Cardiac fibroblast (primary cell): Measurements from ENCODE around the gene PRKCH.

Source experiments
- DNase-seq, 2 donors: peaks; one replicate each; pipeline versions ENCODE4 v3.0.0 to v3.0.0-alpha.2; 2010; ENCODE audit warnings: low read depth in 2 of 2
- H3K4me3 ChIP-seq, 2 donors: replicated peaks in 1 of 2; 1 replicate in 1 of 2; 2 replicates in 1 of 2; pipeline ENCODE4 v1.5.1; 2011; ENCODE audit warnings: low read depth in 2 of 2, low read length in 2 of 2, mild to moderate bottlenecking in 2 of 2, moderate library complexity in 1 of 2
- CTCF ChIP-seq: IDR thresholded peaks from one replicate; pipeline ENCODE4 v1.5.1; 2011; ENCODE audit warnings: low read depth, mild to moderate bottlenecking, low read length, inconsistent platforms

PRKCH gene

DNA sequence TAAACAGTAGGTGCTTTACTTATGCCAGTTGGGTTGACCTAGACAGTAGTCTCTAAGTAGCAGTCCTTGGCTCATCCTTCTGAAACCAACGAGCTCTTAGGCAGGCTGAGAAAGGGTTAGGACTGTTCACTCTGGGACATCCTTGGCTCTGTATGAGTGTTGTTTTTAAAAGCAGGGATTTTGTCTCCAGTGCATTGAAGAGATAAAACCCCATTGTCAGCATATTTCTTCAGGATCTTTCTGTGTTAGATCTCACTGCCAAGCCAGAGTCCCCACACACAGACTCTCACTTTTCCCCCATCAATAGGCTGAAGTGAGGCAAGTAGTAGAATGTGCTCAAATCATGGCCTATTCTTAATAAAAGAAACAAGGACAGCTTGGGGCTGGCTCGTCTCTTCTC is 250.5 kb downstream of the PRKCH start:
- no peak for TF ChIP-seq CTCF
- DNase-seq = no peak
- peak overlapping the region in 1 of 2 donors; percentile 47 for H3K4me3 ChIP-seq

- no peak for DNase-seq
- TF ChIP-seq CTCF = no peak
- no peak overlapping the region for H3K4me3 ChIP-seq
Observed at GRCh38 chr14:61573321-61573720, 251.9 kb downstream of the PRKCH start.

GRCh38 chr14:61573748-61574513 is 252.6 kb downstream of the PRKCH start:
- TF ChIP-seq CTCF = no peak
- H3K4me3 ChIP-seq = peak overlapping the region in 1 of 2 donors; percentile 8
- peak; percentile 65 to 81 for DNase-seq

DNA sequence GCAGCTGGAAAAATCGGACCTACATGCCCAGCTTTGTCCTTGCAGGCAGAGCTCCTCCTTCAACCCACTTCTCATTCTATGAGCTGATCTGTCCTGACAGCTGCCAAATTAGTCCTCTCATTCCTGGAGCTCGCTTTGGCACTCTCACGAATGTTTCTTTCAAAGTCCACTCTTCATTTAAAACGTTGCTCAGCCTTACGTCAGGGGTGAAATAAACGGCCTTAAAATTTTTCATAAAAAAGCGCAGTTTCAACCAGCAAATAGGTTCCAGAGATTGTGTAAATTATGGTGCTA is 253.1 kb downstream of the PRKCH start:
- H3K4me3 ChIP-seq = no peak overlapping the region
- no peak for TF ChIP-seq CTCF
- DNase-seq = no peak

GRCh38 chr14:61575126-61575525 is 253.7 kb downstream of the PRKCH start:
- DNase-seq = no peak
- no peak overlapping the region for H3K4me3 ChIP-seq
- TF ChIP-seq CTCF = no peak

DNA sequence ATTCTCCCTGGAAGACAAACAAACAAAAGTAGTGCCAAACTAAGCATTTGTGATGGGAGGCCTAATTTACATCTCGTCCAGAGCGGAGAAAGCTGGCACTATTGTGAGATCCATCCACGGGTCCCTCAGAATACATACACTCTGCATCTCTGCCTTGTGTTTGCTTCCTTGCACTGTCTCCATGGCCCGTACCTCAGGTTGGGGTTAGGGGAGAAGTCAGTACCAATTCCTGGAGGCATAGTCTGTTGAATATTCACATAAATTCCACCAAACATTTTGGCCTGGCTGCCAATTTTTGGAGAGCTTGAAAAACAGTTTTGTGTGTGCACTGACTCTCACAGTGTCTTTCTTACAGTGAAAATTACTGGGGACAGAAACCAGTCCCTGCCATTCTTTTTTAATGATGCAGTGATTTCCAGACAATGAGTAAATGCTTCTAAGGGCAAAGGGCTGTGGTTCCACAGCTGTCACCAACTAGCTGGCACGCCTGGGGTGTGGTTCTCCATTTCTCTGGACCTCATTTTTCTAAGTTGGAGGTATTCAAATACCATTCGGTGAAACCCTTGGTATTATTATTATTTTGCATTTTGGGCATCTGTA is 254.3 kb downstream of the PRKCH start:
- no peak for TF ChIP-seq CTCF
- no peak overlapping the region for H3K4me3 ChIP-seq
- DNase-seq = peak in 1 of 2 donors; percentile 53

DNA sequence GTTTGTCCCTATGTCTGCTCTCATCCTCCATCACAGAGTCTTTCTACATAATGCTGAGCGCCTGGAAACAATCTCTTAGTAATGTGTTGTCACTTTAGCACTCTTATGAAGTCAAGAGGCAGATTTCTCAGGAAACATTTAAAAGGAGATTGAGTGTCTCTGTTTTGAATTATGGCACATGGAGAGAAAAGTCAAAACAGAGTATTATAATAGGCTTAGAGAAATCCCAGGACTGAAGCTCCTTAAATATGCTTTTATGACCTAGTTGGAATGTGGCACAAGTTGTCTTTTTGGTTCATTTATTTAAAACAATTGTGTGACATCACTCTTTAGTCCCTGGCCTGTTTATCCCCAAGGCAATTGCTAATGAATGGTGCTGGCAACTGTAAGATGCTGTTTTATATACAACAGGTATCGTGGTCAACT is 256.1 kb downstream of the PRKCH start:
- no peak overlapping the region for H3K4me3 ChIP-seq
- TF ChIP-seq CTCF = no peak
- DNase-seq = no peak
